Amygdala (tissue), 56 donors: ENCODE data around the gene SORCS2.
A peak's percentile ranks its signal among the peaks of the same experiment; 100 is the strongest.
"Not testable (repeated sequence)": the region's sequence is repeated elsewhere in the genome, so short reads cannot be mapped to it uniquely, and the experiment has no call there.

ENCODE experiments used
- DNase-seq, 56 donors: peaks; one replicate each; lab custom pipeline; 2025; lab: John Stamatoyannopoulos, UW

The SORCS2 gene

GRCh38 chr4:7215187-7215586, 22.8 kb downstream of the SORCS2 start:
- not testable (repeated sequence) for DNase-seq

GRCh38 chr4:7217039-7217438, 24.7 kb downstream of the SORCS2 start:
- no peak for DNase-seq

- no peak for DNase-seq
Measured at GRCh38 chr4:7217474-7218321, 25.4 kb downstream of the SORCS2 start.

- DNase-seq, result no peak
Measured at GRCh38 chr4:7218686-7219085, 26.3 kb downstream of the SORCS2 start.

GRCh38 chr4:7222521-7222920, 30.2 kb downstream of the SORCS2 start:
- DNase-seq, result no peak

- DNase-seq, result no peak
Measured at GRCh38 chr4:7223541-7223940, 31.2 kb downstream of the SORCS2 start.

- DNase-seq, result no peak
Measured at GRCh38 chr4:7224001-7224400, 31.7 kb downstream of the SORCS2 start.

GRCh38 chr4:7224878-7225533, 32.7 kb downstream of the SORCS2 start:
- no peak for DNase-seq

GRCh38 chr4:7226439-7226838, 34.1 kb downstream of the SORCS2 start:
- no peak for DNase-seq

- no peak for DNase-seq
Measured at GRCh38 chr4:7227008-7227407, 34.7 kb downstream of the SORCS2 start.

GRCh38 chr4:7228734-7229133, 36.4 kb downstream of the SORCS2 start:
- DNase-seq, result no peak

- peak in 20 of 56 donors; percentile 2 to 61 (median 24) for DNase-seq
Measured at GRCh38 chr4:7232061-7232650, 39.8 kb downstream of the SORCS2 start.

- DNase-seq, result no peak
Measured at GRCh38 chr4:7233006-7233580, 40.8 kb downstream of the SORCS2 start.

- no peak for DNase-seq
Measured at GRCh38 chr4:7233601-7234000, 41.3 kb downstream of the SORCS2 start.

GRCh38 chr4:7234355-7235029, 42.2 kb downstream of the SORCS2 start:
- DNase-seq, result no peak

- DNase-seq, result no peak
Measured at GRCh38 chr4:7235030-7235380, 42.7 kb downstream of the SORCS2 start.

GRCh38 chr4:7236847-7237246, 44.5 kb downstream of the SORCS2 start:
- DNase-seq, result peak in 1 of 56 donors; percentile 20

GRCh38 chr4:7237873-7238272, 45.5 kb downstream of the SORCS2 start:
- no peak for DNase-seq

GRCh38 chr4:7238300-7238960, 46.1 kb downstream of the SORCS2 start:
- no peak for DNase-seq

- no peak for DNase-seq
Measured at GRCh38 chr4:7239101-7239820, 46.9 kb downstream of the SORCS2 start.
